ENCODE measurements around the gene LRMDA.

GRCh38 chr10:76306856-76307255, 875.4 kb downstream of the LRMDA start:
- TF ChIP-seq, protein P1, sequence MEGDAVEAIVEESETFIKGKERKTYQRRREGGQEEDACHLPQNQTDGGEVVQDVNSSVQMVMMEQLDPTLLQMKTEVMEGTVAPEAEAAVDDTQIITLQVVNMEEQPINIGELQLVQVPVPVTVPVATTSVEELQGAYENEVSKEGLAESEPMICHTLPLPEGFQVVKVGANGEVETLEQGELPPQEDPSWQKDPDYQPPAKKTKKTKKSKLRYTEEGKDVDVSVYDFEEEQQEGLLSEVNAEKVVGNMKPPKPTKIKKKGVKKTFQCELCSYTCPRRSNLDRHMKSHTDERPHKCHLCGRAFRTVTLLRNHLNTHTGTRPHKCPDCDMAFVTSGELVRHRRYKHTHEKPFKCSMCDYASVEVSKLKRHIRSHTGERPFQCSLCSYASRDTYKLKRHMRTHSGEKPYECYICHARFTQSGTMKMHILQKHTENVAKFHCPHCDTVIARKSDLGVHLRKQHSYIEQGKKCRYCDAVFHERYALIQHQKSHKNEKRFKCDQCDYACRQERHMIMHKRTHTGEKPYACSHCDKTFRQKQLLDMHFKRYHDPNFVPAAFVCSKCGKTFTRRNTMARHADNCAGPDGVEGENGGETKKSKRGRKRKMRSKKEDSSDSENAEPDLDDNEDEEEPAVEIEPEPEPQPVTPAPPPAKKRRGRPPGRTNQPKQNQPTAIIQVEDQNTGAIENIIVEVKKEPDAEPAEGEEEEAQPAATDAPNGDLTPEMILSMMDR (IDR thresholded peaks at IDR 0.05), result no peak
- TF ChIP-seq EZH2phosphoT487 (IDR thresholded peaks at IDR 0.05), result no peak

Measured in neural progenitor cell (in vitro differentiated cells).